Upper lobe of left lung (tissue), 4 donors: ENCODE results near the gene GSTM1.

ENCODE experiments used
- POLR2A ChIP-seq, 4 donors: fragments of 450-650 bp; IDR thresholded peaks; one replicate each; pipeline ENCODE4 v1.5.1; 2016 to 2017; ENCODE audit warnings: antibody characterized with exemption in 4 of 4, mild to moderate bottlenecking in 2 of 4
- TF ChIP-seq, protein P1 (sequence below), 6 experiments: fragments of 450-650 bp in 4 of 6; fragments of 200-600 bp in 2 of 6; sonication (generic) in 2 of 6; IDR thresholded peaks; one replicate each; pipeline ENCODE4 v1.5.1; 2016 to 2019; ENCODE audit warnings: antibody characterized with exemption in 6 of 6

DNA sequence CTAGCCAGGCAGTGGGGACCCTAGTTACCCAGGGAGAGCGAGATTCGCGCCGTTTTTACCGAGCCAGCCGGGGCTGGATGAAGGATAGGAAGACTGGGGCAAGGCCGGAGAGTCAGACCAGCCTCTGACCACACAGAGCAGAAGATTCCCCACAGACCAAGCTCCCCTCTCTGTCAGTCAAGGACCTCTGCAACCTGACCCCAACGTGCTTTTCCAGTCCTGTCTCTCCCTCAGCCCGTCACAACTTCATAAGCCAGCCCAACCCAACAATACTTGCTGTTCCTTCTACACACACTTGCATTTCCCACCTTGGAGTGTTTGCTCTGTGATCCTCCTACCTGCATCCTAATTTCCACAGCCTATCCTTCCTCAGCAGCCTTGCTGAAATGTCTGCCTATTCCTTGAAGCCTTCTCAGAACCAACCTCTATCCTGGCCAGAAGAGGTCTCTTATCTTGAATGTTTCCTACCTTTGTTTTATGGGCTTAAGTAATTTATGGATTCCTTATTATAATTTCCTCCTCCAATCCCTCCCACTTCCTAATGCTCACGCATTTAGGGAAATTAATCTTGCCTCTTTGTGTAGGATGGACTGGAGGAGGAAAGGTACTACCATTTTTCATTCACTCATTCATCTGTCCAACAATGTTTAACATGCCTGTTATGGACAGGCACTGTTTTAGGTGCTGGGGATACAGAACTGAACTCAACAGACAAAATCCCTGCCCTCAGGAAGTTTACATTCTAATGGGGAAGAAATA is 53.2 kb downstream of the GSTM1 start, which contains the start of gene GSTM3:
- TF ChIP-seq POLR2A (IDR thresholded peaks at IDR 0.05): no peak
- TF ChIP-seq, protein P1, sequence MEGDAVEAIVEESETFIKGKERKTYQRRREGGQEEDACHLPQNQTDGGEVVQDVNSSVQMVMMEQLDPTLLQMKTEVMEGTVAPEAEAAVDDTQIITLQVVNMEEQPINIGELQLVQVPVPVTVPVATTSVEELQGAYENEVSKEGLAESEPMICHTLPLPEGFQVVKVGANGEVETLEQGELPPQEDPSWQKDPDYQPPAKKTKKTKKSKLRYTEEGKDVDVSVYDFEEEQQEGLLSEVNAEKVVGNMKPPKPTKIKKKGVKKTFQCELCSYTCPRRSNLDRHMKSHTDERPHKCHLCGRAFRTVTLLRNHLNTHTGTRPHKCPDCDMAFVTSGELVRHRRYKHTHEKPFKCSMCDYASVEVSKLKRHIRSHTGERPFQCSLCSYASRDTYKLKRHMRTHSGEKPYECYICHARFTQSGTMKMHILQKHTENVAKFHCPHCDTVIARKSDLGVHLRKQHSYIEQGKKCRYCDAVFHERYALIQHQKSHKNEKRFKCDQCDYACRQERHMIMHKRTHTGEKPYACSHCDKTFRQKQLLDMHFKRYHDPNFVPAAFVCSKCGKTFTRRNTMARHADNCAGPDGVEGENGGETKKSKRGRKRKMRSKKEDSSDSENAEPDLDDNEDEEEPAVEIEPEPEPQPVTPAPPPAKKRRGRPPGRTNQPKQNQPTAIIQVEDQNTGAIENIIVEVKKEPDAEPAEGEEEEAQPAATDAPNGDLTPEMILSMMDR (IDR thresholded peaks at IDR 0.05): no peak
